Mucosa of rectum (tissue), 2 donors: Measurements from ENCODE around the gene ABI2.
"Not testable (repeated sequence)": the region's sequence is repeated elsewhere in the genome, so short reads cannot be mapped to it uniquely, and the experiment has no call there.

Experiments used
- H3K27ac ChIP-seq, 2 donors: one replicate each; pipeline ENCODE4 v1.7.0; 2013; ENCODE audit warnings: inconsistent platforms in 2 of 2, low read depth in 2 of 2, low read length in 2 of 2
- H3K27me3 ChIP-seq, 2 donors: one replicate each; pipeline ENCODE4 v1.7.0; 2013; ENCODE audit warnings: low read length in 2 of 2; ENCODE audit not compliant: control insufficient read depth in 2 of 2, insufficient read depth in 2 of 2
- H3K36me3 ChIP-seq, 2 donors: one replicate each; pipeline ENCODE4 v1.7.0; 2013; ENCODE audit warnings: low read length in 2 of 2; ENCODE audit not compliant: control insufficient read depth in 2 of 2, insufficient read depth in 2 of 2
- H3K4me1 ChIP-seq, 2 donors: one replicate each; pipeline ENCODE4 v1.7.0; 2013; ENCODE audit warnings: low read length in 2 of 2, mild to moderate bottlenecking in 1 of 2; ENCODE audit not compliant: control insufficient read depth in 2 of 2, insufficient read depth in 2 of 2
- H3K4me3 ChIP-seq, 2 donors: one replicate each; pipeline ENCODE4 v1.7.0; 2013; ENCODE audit warnings: low read length in 2 of 2
- H3K9ac ChIP-seq, 2 donors: one replicate each; pipeline ENCODE4 v1.7.0; 2013; ENCODE audit warnings: low read length in 2 of 2, low read depth in 1 of 2, mild to moderate bottlenecking in 1 of 2
- H3K9me3 ChIP-seq, 2 donors: one replicate each; pipeline ENCODE4 v1.7.0; 2013; ENCODE audit warnings: low read length in 2 of 2; ENCODE audit not compliant: control insufficient read depth in 2 of 2
- donor health status: healthy.
- donor health status: Normal muscosa, but diverticular disease.

Gene ABI2

DNA sequence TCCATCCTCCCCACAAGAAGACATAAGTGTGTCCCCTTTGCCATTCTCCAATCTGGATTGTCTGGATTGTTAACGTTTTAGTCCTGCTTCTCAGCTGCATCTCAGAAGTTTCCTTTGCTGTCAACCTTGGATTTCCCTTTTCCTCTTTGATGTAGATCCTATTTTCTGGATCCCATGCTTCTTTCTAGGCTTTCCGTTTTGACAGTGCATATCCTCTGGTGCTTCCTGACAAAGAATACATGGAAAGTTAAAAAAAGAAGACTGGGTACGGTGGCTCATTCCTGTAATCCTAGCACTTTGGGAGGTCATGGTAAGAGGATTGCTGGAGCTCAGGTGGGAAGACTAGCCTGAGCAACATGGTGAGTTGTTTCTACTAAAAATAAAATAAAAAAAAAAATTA is 26.8 kb downstream of the ABI2 start:
- no peaks in the 10 kb centered on the region for H3K36me3 ChIP-seq
- no peaks in the 10 kb centered on the region for H3K4me1 ChIP-seq
- H3K27me3 ChIP-seq: no peaks in the 10 kb centered on the region
- no peak overlapping the region for H3K4me3 ChIP-seq
- H3K9ac ChIP-seq: no peak overlapping the region
- no peak overlapping the region for H3K27ac ChIP-seq
- no peaks in the 10 kb centered on the region for H3K9me3 ChIP-seq

DNA sequence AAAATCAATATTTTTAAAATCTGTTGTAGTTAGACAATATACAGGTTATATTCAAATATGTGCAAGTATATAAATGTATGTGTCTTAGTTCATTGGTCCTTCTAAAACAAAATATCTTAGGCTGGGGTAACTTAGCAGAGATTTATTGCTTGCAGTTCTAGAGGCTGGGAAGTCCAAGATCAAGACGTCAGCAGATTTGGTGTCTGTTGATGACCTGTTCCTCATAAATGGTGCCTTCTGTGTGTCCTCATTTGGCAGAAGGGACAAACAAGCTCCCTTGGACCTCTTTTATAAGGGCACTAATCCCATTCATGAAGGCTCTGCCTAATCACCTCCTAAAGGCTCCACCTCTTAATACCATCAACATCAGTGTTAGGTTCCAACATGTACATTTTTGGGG is 31.3 kb downstream of the ABI2 start:
- Histone ChIP-seq H3K27ac (no peak overlapping the region), H3K9me3 (no peaks in the 10 kb centered on the region), H3K4me3 (no peak overlapping the region)

GRCh38 chr2:203360833-203361430 is 32.7 kb downstream of the ABI2 start:
- no peaks in the 10 kb centered on the region for H3K4me1 ChIP-seq
- no peaks in the 10 kb centered on the region for H3K27me3 ChIP-seq
- no peak overlapping the region for H3K27ac ChIP-seq
- H3K9me3 ChIP-seq: no peaks in the 10 kb centered on the region
- no peak overlapping the region for H3K4me3 ChIP-seq
- no peak overlapping the region for H3K9ac ChIP-seq
- no peaks in the 10 kb centered on the region for H3K36me3 ChIP-seq

More for the DNA sequence above, 31.3 kb downstream of the ABI2 start:
- H3K4me1 ChIP-seq: no peaks in the 10 kb centered on the region
- no peak overlapping the region for H3K9ac ChIP-seq
- no peaks in the 10 kb centered on the region for H3K27me3 ChIP-seq
- H3K36me3 ChIP-seq: no peaks in the 10 kb centered on the region

GRCh38 chr2:203361495-203361894 is 33.3 kb downstream of the ABI2 start:
- H3K4me1 ChIP-seq: no peaks in the 10 kb centered on the region
- no peak overlapping the region for H3K27ac ChIP-seq
- H3K9me3 ChIP-seq: no peaks in the 10 kb centered on the region
- H3K4me3 ChIP-seq: no peak overlapping the region
- H3K9ac ChIP-seq: no peak overlapping the region
- H3K27me3 ChIP-seq: no peaks in the 10 kb centered on the region
- H3K36me3 ChIP-seq: no peaks in the 10 kb centered on the region

GRCh38 chr2:203361922-203362321 is 33.7 kb downstream of the ABI2 start:
- Histone ChIP-seq H3K4me3 (no peak overlapping the region), H3K9ac (no peak overlapping the region), H3K27ac (no peak overlapping the region), H3K36me3 (no peaks in the 10 kb centered on the region), H3K27me3 (no peaks in the 10 kb centered on the region), H3K9me3 (no peaks in the 10 kb centered on the region), H3K4me1 (no peaks in the 10 kb centered on the region)

- Histone ChIP-seq H3K4me1 (no peaks in the 10 kb centered on the region), H3K9ac (no peak overlapping the region), H3K4me3 (no peak overlapping the region), H3K27ac (no peak overlapping the region), H3K36me3 (peaks cover 0 to 2% of the 10 kb centered on the region in 2 donors), H3K27me3 (no peaks in the 10 kb centered on the region), H3K9me3 (no peaks in the 10 kb centered on the region)
Measured at GRCh38 chr2:203366639-203367466, 38.7 kb downstream of the ABI2 start.

GRCh38 chr2:203372706-203373105 is 44.5 kb downstream of the ABI2 start:
- not testable (repeated sequence) for H3K4me1 ChIP-seq, H3K9me3 ChIP-seq, H3K9ac ChIP-seq, H3K27me3 ChIP-seq, H3K4me3 ChIP-seq, H3K27ac ChIP-seq, H3K36me3 ChIP-seq

DNA sequence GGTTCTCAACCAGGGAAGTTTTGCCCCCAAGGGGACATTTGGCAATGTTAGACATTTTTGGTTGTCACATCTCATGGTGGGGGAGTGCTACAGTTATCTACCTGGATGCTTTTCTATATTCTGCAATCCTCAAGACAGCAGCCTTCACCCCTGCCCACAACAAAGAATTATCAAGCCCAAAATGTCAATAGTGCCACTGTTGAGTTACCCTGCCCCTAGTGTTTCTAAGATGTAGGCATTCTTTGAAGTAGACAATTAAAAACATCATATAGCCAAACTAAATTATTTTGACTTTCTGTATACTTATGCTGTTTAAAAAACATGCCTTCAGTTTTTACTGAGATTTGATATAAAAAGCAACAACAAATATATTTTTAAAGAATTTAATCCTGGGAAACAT is 48.0 kb downstream of the ABI2 start:
- Histone ChIP-seq H3K27ac (no peak overlapping the region), H3K36me3 (no peaks in the 10 kb centered on the region), H3K9ac (no peak overlapping the region), H3K4me3 (no peak overlapping the region), H3K4me1 (no peaks in the 10 kb centered on the region), H3K27me3 (no peaks in the 10 kb centered on the region), H3K9me3 (no peaks in the 10 kb centered on the region)

DNA sequence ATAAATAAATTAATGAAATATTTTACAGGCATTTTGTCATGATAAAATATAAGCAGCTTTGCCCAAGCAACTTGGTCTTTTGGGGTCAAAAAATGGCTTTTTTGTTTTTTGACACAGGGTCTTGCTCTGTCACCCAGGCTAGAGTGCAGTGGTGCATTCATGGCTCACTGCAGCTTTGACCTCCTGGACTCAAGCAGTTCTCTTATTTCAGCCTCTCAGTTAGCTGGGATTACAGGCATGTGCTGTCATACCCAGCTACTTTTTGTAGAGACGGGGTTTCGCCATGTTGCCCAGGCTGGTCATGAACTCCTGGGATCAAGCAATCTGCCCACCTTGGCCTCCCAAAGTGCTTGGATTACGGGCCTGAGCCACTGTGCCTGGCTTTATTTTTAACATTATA is 51.0 kb downstream of the ABI2 start:
- Histone ChIP-seq H3K27me3 (no peaks in the 10 kb centered on the region), H3K9ac (no peak overlapping the region), H3K9me3 (no peaks in the 10 kb centered on the region), H3K4me1 (no peaks in the 10 kb centered on the region), H3K4me3 (no peak overlapping the region), H3K27ac (no peak overlapping the region), H3K36me3 (no peaks in the 10 kb centered on the region)

GRCh38 chr2:203383038-203383437 is 54.8 kb downstream of the ABI2 start:
- no peaks in the 10 kb centered on the region for H3K4me1 ChIP-seq
- no peak overlapping the region for H3K4me3 ChIP-seq
- no peaks in the 10 kb centered on the region for H3K27me3 ChIP-seq
- no peaks in the 10 kb centered on the region for H3K36me3 ChIP-seq
- no peak overlapping the region for H3K9ac ChIP-seq
- H3K27ac ChIP-seq: no peak overlapping the region
- no peaks in the 10 kb centered on the region for H3K9me3 ChIP-seq
